GM20000 (cell line): Measurements from ENCODE around the gene MAD1L1.
"Not testable (repeated sequence)": the region's sequence is repeated elsewhere in the genome, so short reads cannot be mapped to it uniquely, and the experiment has no call there.

Source experiments
- DNase-seq: peaks from one replicate; pipeline ENCODE4 v3.0.0; 2012; ENCODE audit warnings: low spot score
- TF ChIP-seq, protein P1 (sequence below): IDR thresholded peaks from 2 replicates; pipeline ENCODE4 v1.5.1; 2012; ENCODE audit warnings: mild to moderate bottlenecking, control low read depth; ENCODE audit errors: extremely low read depth, missing control alignments

The MAD1L1 gene

DNA sequence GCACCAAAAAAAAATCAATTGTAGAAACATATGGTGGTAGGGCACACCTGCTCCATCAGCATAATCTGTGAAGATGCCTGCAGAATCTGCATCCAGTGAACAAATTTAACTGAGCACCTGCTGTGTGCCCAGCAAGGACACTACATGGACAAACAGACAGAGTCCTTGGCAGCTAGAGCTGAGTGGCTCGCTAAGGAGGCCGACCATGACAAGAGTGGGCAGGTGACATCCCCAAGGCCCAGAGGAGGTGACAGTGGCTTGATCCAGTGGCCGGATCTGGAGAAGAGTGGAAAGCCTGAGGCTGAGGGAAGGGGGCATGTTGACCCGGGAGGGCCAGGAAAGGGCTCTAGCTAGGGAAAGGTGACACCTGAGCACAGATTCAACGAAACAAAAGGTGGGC is 68.1 kb downstream of the MAD1L1 start:
- TF ChIP-seq, protein P1, sequence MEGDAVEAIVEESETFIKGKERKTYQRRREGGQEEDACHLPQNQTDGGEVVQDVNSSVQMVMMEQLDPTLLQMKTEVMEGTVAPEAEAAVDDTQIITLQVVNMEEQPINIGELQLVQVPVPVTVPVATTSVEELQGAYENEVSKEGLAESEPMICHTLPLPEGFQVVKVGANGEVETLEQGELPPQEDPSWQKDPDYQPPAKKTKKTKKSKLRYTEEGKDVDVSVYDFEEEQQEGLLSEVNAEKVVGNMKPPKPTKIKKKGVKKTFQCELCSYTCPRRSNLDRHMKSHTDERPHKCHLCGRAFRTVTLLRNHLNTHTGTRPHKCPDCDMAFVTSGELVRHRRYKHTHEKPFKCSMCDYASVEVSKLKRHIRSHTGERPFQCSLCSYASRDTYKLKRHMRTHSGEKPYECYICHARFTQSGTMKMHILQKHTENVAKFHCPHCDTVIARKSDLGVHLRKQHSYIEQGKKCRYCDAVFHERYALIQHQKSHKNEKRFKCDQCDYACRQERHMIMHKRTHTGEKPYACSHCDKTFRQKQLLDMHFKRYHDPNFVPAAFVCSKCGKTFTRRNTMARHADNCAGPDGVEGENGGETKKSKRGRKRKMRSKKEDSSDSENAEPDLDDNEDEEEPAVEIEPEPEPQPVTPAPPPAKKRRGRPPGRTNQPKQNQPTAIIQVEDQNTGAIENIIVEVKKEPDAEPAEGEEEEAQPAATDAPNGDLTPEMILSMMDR: no peak
- no peak for DNase-seq

DNA sequence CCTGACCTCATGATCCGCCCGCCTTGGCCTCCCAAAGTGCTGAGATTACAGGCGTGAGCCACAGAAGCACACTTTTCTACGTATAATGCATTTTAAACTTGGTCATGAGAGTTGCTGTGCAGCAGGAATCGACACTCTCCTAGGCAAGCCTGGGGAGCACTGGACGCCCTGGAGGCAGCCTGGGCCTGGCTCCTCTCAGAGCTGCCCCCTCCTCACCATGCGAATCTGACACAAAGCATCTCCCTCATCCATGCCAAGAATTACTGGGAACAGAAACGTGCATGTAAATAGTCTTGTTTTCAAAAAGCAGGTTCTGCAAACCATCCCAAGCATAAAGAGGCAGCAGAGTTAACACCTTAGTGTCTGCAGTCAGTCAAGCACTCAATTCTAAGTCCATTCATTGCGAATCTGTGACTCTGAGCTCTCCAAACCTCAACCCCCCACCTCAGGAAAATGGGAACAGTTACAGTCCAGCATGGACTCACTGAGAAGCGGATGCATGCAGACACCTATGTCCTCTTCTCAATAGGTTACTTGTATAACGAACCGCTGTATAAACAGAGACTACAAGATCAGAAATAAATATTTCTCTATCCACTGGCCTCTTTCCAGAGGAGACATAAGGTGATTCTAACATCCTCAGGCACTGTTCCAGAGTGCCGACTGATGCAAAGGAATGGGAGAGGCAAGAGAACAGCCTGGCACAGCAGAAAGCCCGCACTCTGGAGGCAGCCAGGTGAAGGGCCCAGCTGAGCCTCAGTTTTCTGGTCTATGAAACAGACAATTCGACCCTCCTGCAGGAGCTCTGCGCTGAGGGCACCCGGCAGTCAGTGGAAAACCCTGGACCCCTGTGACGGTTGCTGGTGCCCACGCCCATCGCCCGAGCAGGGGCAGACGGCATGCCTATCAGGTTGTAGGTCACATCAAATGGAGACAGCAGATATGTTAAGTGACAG is 68.9 kb downstream of the MAD1L1 start:
- DNase-seq: no peak
- TF ChIP-seq, protein P1: no peak

DNA sequence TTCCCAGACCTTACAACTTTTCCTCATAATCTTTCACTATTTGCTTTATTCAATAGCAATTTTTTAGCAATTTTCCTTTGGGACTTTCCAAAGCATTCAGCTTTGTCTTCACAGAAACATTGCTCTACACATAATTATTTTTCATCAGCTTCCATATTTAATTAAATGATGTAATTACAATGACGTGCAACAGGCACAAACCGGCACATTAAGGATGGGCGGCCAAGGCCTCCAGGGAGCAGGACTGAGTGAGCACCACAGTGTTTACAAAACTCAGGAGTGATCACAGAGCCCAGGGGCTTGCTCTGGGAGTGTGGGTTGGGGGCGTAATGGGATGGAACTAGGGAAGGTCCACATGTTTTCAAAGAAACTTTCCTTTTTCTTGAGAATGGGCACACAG is 69.8 kb downstream of the MAD1L1 start:
- TF ChIP-seq, protein P1: no peak
- DNase-seq: no peak

DNA sequence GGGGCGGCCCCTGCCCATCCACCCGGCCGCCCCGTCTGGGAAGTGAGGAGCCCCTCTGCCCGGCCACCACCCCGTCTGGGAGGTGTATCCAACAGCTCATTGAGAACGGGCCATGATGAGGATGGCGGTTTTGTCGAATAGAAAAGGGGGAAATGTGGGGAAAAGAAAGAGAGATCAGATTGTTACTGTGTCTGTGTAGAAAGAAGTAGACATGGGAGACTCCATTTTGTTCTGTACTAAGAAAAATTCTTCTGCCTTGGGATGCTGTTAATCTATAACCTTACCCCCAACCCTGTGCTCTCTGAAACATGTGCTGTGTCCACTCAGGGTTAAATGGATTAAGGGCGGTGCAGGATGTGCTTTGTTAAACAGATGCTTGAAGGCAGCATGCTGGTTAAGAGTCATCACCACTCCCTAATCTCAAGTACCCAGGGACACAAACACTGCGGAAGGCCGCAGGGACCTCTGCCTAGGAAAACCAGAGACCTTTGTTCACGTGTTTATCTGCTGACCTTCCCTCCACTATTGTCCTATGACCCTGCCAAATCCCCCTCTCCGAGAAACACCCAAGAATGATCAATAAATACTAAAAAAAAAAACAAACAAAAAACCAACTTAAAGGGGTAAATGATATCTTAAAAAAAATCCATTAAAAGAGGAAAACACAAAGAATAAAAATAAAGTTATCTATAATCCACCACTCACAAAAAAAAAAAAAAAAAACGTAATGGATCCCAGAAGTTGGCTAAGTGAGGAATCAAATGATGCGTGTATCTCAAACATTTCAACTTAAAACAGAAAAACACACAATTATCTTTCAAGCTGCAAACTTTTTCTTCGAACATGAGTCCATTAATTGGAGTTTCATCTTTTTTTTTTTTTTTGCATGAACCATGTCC is 70.5 kb downstream of the MAD1L1 start:
- DNase-seq: not testable (repeated sequence)

DNA sequence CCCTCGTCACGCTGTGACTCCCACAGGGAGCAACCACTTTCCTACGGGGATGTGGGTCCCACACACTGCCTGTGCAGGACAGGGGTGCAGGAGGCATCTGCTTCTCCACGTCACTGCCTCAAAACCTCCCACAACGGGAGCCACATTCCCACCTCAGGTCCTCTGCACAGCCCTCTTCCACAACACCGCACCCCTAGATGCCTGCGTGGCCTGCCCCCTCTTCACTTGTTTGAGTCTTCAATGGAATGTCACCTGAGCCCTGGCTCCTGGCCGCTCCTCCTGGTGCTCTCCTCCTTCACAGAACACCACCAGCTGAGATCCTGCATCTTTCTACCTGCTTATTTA is 73.6 kb downstream of the MAD1L1 start:
- TF ChIP-seq, protein P1: no peak
- DNase-seq: no peak

DNA sequence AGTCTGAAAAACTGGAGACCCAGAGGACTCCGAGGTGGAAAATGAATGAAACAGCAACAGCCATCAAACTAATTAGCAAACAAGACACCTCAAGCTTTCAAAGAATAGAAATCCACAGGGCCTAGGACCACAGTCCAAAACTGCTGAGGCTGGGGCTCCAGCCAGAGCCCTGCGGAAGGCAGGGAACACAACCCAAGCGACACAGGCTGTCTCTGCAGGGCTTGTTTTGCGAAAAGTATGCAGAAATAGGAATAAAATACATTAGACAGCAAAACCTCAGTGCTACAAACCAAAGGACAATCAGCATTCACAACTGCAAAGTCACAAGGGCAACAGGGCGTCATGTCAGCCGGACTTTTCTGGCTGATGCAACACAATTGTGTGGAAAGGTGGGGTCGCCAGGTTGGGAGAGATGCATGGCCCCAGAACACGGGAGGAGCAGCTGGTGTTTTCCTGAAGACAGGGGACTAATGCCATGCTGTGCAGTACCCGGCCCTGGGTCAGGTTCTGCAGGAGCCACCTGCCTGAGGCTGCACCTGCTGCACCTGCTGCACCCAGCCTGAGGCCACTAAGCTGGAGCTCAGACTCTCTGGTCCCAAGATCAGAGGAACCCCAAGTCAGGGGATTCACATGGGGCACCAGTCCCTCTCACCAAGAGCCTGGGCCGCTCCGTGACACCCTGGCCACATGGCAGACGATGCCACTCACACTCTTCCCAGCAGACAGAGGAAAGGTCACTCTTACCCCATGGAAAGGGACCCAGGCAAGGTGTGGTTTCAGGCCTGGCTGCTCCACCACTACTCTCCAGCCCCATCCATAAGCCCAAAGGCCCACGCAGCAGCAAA is 74.2 kb downstream of the MAD1L1 start:
- DNase-seq: no peak
- TF ChIP-seq, protein P1: no peak

DNA sequence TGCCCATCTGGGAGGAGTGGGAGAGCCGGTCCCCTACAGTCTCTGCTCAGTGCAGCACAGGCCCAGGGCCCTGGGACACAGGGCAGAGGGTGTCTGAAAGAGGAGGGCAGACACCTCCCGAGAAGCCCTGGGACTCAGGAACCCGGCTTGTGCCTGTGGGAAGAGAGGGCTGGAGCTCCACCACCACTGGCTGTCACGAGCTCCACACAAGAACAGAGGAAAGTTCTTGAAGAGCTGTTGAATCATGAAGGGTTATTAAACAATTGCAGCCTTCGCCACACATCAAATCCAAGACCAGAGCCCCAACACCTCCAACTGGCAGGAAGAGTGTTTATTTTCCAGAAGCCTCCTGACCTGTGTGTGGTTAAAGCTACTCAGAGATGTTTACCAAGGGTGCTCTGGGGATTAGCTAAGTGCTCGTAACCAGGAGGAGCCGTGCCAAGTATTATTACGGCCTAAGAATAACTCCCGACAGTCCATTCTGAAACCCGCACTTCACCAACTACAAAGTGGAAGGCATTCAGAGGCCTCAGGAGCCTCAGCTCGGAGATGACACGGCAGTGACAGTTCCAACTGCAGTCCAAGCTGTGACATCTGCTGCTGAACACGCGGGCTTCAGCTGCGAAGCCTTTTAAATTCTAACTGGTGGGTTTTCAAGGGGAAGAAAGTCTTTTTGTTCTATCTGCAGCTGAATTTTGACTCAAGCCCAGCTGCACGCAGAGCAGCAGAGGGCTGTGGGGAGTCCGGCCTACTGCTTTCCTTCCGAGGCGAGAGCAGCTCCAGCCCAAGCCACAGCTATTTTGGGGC is 75.1 kb downstream of the MAD1L1 start:
- no peak for DNase-seq
- TF ChIP-seq, protein P1: no peak
